HG03432 (cell line): Measurements from ENCODE around the gene SAA2.

Experiments used
- ATAC-seq: cut with Tn5 transposase; IDR thresholded peaks from one replicate; pipeline ENCODE4 v1.9.1; 2021; ENCODE audit warnings: mild to moderate bottlenecking, moderate library complexity; ENCODE audit not compliant: unreplicated experiment

The SAA2 gene

GRCh38 chr11:18253233-18253632 lies 4.8 kb upstream of the SAA2 start:
- ATAC-seq, result no peak

DNA sequence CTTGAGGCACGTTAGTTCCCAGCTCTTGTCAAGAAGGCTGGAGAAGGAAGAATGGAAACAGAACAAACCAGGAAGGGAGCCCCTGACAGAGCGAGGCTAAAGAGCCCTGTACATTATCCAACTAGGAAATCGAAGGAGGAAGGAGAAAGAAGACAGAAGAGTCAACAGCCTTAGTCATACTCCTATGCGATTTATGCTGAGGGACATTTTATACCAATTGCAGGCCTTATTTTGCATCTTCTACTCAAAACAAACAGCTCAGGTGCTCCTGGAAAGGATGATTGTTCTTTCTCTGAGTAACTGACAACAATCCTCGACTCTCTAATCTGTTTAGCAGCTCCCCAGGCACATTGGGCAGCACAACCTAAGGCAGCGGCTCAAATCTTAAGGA lies 1.3 kb downstream of the SAA2 start:
- ATAC-seq, result peak; percentile 15

GRCh38 chr11:18246379-18247190 lies 1.9 kb downstream of the SAA2 start:
- ATAC-seq, result peak; percentile 83

GRCh38 chr11:18245396-18245795 lies 3.1 kb downstream of the SAA2 start:
- no peak for ATAC-seq

- ATAC-seq, result no peak
Measured at GRCh38 chr11:18243783-18244362, 4.6 kb downstream of the SAA2 start.

DNA sequence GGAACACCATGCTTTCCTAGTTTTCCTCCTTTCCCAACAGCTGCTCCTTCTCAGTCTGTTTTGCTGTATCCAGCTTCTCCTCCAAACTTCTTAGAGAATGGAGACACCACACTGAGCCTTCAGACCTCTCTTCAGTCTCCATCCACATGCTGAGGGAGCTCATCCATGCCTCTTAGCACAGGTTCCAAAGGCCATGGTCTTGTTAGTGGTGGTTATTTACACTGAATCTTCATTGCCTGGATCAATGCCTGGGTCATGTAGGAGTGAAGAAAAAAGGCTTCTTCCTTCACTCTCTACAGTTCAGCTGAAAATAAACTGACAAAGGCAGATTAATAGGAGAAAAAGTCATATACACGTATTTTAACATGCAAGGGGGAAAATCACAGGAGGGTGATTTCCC lies 8.8 kb downstream of the SAA2 start:
- ATAC-seq, result no peak

- no peak for ATAC-seq
Measured at GRCh38 chr11:18236664-18237356, 11.7 kb downstream of the SAA2 start, which contains the start of gene SAA4. Gene SAA4, minus strand, starts transcription at chr11:18236802. Its CDS starts 876 bp downstream, at chr11:18235926.

GRCh38 chr11:18235394-18236334 lies 12.8 kb downstream of the SAA2 start:
- no peak for ATAC-seq

GRCh38 chr11:18233912-18234311 lies 14.6 kb downstream of the SAA2 start:
- no peak for ATAC-seq

- ATAC-seq, result no peak
Measured at GRCh38 chr11:18230859-18231258, 17.6 kb downstream of the SAA2 start.

- peak; percentile 94 for ATAC-seq
Measured at GRCh38 chr11:18229501-18229900, 19.0 kb downstream of the SAA2 start.

GRCh38 chr11:18225913-18226312 lies 22.6 kb downstream of the SAA2 start:
- peak; percentile 35 for ATAC-seq

DNA sequence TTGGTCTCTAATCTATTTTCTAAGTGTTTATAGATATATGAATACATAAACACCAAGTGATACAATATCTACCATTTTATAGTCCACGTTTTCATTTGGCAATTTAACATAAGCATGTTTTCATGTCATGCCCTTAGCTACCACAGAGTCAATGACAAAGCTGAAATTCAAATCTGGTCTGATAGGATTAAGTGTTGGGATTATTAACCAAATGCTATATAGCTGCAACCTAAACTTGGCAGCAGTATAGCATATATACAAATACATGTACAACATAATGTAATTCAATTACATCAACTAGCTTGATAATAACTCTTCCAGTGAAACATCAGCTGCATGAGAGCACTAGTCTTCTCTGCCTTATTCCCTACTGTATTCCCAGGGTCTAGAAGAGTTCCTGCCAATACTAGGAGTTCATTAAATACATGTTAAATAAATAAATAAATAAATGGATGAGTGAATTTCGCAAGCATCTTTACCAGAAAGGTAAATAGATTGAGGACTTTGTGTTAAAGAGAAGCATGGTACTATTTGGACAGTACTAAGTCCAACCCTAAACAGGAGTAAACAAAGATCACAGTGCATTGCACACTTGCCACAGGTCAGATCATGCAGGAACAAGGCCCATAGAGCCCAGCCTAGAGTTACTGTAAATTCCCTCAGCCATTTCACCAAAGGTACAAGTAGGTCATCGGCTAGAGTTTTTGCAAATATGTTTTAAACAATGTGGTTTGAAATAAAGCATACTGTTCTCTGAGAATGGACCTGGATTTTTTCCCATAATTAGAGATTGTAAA lies 24.7 kb downstream of the SAA2 start:
- ATAC-seq, result no peak

DNA sequence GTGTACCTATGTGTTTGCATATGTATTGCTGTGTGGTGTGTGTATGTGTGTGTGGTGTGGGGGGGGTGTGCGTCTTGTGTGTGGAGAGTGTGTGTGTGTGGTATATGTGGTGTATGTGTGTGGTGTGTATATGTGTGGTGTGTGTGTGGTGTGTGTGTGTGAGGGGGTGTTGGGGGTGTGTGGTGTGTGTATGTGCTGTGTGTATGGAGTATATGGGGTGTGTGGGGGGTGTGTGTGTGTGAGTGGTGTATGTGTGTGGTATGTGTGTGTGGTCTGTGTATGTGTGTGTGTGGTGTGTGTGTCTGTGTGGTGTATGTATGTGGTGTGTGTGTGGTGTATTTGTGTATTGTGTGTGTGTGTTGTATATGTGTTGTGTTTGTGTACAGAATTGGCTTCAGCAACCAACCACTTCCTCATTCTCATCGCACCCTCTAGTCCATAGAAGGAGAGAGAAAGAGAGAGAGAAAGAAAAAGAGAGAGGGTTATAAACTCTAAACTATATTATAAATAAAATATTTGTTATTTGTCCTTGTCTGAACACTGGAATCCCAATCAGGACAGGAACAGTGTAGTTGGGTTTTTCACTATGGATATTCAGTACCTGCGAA lies 25.6 kb downstream of the SAA2 start:
- ATAC-seq, result no peak

GRCh38 chr11:18221274-18221876 lies 27.1 kb downstream of the SAA2 start:
- no peak for ATAC-seq

DNA sequence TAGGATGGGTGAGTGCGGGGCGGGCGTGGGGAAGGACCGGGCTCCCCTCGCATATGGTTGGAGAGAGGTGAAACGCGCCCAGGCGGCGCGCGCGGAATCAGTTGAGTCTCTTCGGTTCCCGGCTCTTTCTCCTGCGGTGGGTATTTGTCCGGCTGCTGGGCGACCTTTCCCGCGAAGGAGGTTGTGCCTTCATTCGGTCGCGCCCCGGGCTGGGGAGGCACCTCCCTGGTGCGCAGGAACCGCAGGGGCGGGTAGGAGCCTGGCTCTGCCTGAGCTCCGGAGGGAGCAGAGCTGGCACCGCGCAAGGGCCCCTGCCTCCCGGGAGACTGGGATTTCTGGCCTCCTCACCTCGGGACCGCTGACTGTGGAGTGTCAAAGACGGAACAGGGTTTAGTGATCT lies 39.4 kb downstream of the SAA2 start:
- no peak for ATAC-seq

- no peak for ATAC-seq
Measured at GRCh38 chr11:18204771-18205170, 43.7 kb downstream of the SAA2 start.

DNA sequence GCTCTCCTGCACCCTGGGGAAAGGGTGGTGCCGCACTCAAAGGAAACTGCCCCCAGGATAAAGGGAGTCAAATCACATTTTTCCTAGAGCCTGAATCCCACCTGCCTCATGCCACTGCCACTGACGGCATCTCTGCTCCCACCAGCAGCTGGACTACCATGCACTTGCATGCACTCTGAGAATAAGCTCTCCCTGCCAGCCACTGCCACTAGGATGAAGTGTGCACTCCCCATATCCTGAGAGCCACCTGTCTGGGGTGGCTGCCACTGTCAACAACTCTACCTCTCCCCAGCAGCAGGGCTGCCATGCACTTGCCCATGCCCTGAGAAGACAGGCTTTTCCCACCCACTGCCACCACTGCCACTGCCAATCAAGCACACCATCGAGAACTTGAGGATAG lies 44.2 kb downstream of the SAA2 start:
- ATAC-seq, result no peak

GRCh38 chr11:18203723-18204122 lies 44.7 kb downstream of the SAA2 start:
- ATAC-seq, result no peak
